Neural crest cell (in vitro differentiated cells): ENCODE results near the gene CCM2L. TPM values are rescaled to one million over a fixed set of nuclear protein-coding genes. Genes with fewer than 3 reads are reported as not detected.

Experiments used
- DNase-seq: peaks from one replicate; pipeline ENCODE4 v3.0.0; 2021; ENCODE audit warnings: low read depth, mixed read lengths, low spot score
- H3K27ac Mint-ChIP-seq: one replicate; pipeline ENCODE4 v1.8.0; 2021; ENCODE audit warnings: mild to moderate bottlenecking, mixed read lengths; ENCODE audit not compliant: unreplicated experiment
- H3K27me3 Mint-ChIP-seq: 2 replicates; pipeline ENCODE4 v1.8.0; 2021; ENCODE audit warnings: low read depth, mild to moderate bottlenecking, mixed read lengths
- H3K36me3 Mint-ChIP-seq: 2 replicates; pipeline ENCODE4 v1.8.0; 2021; ENCODE audit warnings: low read depth, mild to moderate bottlenecking, mixed read lengths
- H3K4me1 Mint-ChIP-seq: 2 replicates; pipeline ENCODE4 v1.8.0; 2021; ENCODE audit warnings: mixed read lengths
- H3K4me3 Mint-ChIP-seq: one replicate; pipeline ENCODE4 v1.8.0; 2021; ENCODE audit warnings: mild to moderate bottlenecking, mixed read lengths
- H3K9me3 Mint-ChIP-seq: 2 replicates; pipeline ENCODE4 v1.8.0; 2021; ENCODE audit warnings: mixed read lengths
- total RNA-seq: library from RNA; stranded (reverse); gene quantifications from 2 replicates; pipeline ENCODE4 v1.2.1, GENCODE V29; 2021
- TF ChIP-seq, protein P1 (sequence below): fragments of 200-600 bp; sonication (generic); conservative IDR thresholded peaks from 2 replicates; pipeline ENCODE4 v1.5.0; 2021; ENCODE audit warnings: antibody characterized with exemption, mild to moderate bottlenecking

CCM2L gene
- total RNA-seq, 1 donor from 2014 or later = 0.26 TPM

DNA sequence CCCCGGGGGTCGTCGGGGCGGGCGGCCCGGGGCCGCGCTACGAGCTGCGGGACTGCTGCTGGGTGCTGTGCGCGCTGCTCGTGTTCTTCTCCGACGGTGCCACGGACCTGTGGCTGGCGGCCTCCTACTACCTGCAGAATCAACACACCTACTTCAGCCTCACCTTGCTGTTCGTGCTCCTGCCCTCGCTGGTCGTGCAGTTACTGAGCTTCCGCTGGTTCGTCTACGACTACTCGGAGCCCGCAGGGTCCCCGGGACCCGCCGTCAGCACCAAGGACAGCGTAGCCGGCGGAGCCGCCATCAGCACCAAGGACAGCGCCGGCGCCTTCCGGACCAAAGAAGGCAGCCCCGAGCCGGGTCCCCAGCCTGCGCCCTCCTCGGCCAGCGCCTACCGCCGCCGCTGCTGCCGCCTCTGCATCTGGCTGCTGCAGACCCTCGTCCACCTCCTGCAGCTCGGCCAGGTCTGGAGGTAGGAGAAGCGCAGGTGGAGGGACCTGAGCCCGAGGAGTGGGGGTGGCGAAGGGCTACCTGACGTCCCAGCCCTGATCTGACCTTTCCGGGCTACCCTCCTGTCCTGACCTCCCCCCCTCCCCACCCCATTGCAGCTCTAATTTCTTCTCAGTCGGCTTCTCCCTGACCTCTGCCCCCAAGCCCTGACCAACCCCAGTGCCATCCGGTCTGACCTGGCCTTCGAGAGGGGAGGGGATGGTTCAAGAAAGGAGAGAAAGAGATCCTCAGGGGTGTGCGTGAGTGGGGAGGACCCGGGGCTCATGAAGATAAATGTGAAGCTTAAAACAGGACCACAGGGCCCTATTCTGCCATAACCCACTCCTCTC is 41.7 kb upstream of the CCM2L start:
- no peaks in the 10 kb centered on the region for H3K36me3 Mint-ChIP-seq
- H3K4me1 Mint-ChIP-seq = peaks cover 15% of the 10 kb centered on the region
- peaks cover 90% of the 10 kb centered on the region for H3K27me3 Mint-ChIP-seq
- TF ChIP-seq, protein P1, sequence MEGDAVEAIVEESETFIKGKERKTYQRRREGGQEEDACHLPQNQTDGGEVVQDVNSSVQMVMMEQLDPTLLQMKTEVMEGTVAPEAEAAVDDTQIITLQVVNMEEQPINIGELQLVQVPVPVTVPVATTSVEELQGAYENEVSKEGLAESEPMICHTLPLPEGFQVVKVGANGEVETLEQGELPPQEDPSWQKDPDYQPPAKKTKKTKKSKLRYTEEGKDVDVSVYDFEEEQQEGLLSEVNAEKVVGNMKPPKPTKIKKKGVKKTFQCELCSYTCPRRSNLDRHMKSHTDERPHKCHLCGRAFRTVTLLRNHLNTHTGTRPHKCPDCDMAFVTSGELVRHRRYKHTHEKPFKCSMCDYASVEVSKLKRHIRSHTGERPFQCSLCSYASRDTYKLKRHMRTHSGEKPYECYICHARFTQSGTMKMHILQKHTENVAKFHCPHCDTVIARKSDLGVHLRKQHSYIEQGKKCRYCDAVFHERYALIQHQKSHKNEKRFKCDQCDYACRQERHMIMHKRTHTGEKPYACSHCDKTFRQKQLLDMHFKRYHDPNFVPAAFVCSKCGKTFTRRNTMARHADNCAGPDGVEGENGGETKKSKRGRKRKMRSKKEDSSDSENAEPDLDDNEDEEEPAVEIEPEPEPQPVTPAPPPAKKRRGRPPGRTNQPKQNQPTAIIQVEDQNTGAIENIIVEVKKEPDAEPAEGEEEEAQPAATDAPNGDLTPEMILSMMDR = no peak
- DNase-seq = peak; percentile 100
- H3K4me3 Mint-ChIP-seq = peak overlapping the region; percentile 86
- no peaks in the 10 kb centered on the region for H3K9me3 Mint-ChIP-seq
- H3K27ac Mint-ChIP-seq = no peak overlapping the region

DNA sequence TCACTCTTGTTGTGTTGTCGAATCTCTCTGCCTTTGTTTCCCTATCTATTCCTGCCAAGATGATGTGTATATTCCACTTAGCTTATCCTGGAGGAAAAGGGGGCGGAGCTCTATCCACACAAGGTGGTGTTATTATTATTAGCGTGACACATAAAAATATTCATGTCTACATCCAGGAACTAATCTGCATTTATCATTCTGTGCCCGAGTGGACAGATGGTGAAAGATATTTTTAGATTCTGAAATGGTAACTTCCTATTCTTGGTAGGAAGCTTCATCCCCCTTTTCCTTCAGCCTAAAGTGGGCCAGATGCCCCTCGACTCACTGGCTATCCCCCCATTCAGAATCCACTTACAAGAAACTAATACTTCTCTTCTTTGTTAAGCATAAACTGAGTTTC is 40.2 kb upstream of the CCM2L start:
- DNase-seq = no peak
- Mint-ChIP-seq H3K9me3 (no peaks in the 10 kb centered on the region), H3K27ac (no peak overlapping the region), H3K4me3 (peak overlapping the region; percentile 54), H3K36me3 (no peaks in the 10 kb centered on the region), H3K27me3 (peaks cover 82% of the 10 kb centered on the region), H3K4me1 (peaks cover 22% of the 10 kb centered on the region)
- TF ChIP-seq, protein P1 = no peak

DNA sequence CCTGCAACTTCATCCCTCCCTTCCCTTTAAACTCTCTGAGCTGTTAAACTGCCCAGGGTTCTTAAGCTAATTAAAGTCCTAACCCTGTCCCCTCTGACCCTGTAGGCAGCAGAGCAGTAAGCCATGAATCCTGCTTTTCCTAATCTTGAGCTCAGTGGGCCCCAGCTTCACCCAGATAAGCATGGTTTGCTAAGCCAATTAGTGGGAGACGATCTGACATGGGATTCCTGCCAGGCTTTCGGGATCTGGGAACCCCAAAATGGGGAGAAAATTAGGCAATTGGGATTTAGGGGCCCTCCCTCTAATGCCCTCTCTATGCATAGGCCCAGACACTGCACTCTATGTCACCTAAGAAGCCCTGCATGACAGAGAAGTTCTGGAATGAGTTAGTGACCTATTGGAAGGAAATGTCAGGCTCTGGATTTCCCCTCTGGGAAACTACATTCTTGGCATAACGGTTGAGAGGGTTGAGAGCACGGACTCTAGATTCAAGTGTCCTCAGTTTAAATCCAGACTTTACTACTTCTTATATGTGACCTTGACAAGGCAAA is 37.7 kb upstream of the CCM2L start:
- Mint-ChIP-seq H3K36me3 (no peaks in the 10 kb centered on the region), H3K4me1 (peaks cover 26% of the 10 kb centered on the region), H3K4me3 (no peak overlapping the region), H3K9me3 (no peaks in the 10 kb centered on the region), H3K27me3 (peaks cover 61% of the 10 kb centered on the region), H3K27ac (no peak overlapping the region)
- TF ChIP-seq, protein P1 = no peak
- DNase-seq = no peak

DNA sequence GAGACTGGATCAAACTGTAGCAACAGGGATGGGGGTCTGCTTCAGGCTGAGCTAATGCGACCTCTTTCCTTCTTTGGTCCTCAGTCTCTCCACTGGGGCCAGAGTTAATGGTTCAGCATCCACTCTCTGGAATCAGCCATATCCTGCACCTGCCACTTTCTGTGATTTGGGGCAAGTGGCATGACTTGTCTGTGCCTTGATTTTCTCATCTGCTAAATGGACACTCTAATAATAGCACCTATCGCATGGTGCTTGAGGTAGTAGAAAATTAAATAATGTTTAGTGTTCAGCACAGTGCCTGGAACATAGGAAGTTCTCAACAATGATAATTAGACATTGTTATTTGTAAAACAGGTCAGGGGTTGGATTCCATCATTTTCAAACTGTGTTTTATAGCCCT is 35.9 kb upstream of the CCM2L start:
- H3K9me3 Mint-ChIP-seq = no peaks in the 10 kb centered on the region
- TF ChIP-seq, protein P1 = no peak
- no peak overlapping the region for H3K4me3 Mint-ChIP-seq
- H3K4me1 Mint-ChIP-seq = peaks cover 20% of the 10 kb centered on the region
- no peak overlapping the region for H3K27ac Mint-ChIP-seq
- no peaks in the 10 kb centered on the region for H3K36me3 Mint-ChIP-seq
- H3K27me3 Mint-ChIP-seq = peaks cover 47% of the 10 kb centered on the region
- DNase-seq = no peak

DNA sequence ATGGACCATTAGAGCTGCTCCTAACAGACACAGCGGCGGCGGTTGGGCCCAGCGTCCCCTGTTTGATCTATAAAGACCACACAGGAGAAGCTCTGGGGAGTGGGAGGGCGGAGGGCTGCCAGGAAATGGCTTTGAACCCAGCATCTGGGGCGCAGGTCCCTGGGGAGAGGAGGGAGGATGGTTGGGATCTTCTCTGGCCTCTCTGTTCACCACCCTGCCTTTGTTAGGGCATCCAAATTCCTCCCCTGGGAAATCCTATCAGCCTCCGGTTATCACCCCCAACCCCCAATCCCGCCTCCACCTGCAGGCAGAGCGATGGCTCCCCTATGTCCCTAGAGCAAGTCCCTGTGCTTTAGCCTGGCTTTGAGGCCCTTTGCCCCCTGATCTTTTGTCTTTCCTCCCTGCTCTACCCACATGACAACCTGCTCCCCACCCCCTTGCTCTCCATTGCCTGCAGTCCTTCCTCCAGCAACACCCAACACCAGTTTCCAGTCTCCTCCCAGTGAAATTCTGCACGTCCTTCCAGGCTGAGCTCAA is 35.2 kb upstream of the CCM2L start:
- DNase-seq = peak; percentile 20
- peaks cover 16% of the 10 kb centered on the region for H3K4me1 Mint-ChIP-seq
- no peaks in the 10 kb centered on the region for H3K36me3 Mint-ChIP-seq
- peaks cover 40% of the 10 kb centered on the region for H3K27me3 Mint-ChIP-seq
- peak overlapping the region; percentile 26 for H3K4me3 Mint-ChIP-seq
- H3K27ac Mint-ChIP-seq = no peak overlapping the region
- TF ChIP-seq, protein P1 = no peak
- no peaks in the 10 kb centered on the region for H3K9me3 Mint-ChIP-seq
